Activated CD8-positive, alpha-beta memory T cell treated with anti-CD3 and anti-CD28 coated beads for 24 hours (primary cell): ENCODE results near the gene ANKAR.
A peak's percentile ranks its signal among the peaks of the same experiment; 100 is the strongest.
"Not testable (repeated sequence)": the region's sequence is repeated elsewhere in the genome, so short reads cannot be mapped to it uniquely, and the experiment has no call there.

ENCODE experiments used
- DNase-seq: peaks from one replicate; pipeline ENCODE4 v3.0.0-alpha.2; 2020

Gene ANKAR

DNA sequence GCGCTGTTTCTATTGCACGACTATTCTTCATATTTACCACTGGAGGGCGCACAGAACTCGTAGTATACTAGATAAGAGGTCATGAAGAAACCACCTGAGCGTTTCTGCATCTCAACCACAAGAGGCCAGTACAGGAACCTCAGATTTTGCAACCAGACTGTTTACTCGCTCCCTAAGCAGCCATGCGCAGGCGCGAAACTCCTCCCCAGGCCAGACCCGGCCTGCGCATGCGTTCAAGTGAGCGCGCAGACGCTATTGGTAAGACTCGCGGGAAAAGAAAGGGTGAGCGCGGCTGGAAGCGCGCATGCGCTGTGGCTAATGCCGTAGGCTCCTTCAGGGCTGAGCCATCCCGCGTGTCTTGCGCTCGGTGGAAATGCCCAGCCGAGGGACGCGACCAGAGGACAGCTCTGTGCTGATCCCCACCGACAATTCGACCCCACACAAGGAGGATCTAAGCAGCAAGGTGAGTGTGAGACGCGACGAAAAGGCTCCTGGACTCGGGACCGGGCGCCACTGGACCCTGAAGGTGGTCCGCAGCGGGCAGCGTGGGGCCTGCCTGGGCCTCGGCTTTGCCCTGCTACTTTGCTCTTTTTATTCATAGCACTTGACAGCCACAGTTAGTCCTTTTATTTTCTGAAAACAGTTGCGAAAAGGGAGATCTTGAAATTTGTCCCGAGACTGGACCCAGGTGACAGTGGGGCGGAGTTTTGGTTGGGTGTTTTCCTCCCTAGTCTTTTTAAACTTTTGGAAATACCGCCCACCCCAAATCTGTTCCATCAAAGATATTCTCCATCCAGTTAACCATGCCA, 13.1 kb upstream of the ANKAR start, which contains the start of gene ASNSD1:
TSS of gene ASNSD1 (plus strand) at position 312 of the 809 bp plus-strand sequence. CDS start 4,674 bp downstream, outside the sequence.
- DNase-seq = peak; percentile 98

DNA sequence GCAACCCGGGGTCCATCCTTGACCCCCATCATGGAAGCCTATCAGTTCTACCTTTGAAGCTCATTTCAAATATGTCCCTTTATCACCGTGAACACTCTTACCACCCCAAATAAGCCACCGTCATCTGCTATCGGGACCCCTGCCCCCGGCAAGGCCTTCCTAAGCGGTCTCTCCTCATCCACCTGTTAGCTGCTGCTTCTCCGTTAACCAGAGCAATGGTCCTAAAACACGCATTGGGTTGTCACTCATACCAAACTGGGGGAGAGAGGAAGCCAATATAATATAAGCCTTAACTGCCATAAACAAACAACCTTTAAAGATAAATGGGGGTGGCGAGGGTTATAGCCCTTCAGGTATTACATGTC, 12.5 kb upstream of the ANKAR start:
- peak; percentile 62 for DNase-seq

DNA sequence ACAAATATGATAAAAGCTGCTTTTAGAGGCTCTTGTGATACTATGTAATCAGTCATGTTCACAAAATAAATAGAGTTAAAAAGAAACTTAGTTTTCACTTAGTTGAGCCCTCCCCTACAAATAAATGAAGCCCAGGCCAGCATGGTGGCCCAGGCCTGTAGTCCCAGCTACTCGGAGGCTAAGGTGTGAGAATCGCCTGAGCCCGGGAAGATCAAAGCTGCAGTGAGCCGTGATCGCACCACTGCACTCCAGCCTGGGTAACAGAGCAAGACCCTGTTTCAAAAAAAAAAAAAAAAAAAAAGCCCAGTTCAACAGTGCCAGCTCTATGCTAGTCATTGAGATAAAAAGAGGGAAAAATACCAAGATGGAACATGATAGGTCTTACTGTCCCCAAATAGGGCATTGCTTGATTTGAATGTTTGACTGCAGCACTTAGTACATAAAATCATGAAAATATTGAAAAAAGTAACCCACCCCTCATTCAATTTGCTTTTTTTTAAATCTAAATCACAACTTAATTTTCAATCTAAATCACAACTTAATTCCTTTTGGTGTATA, 11.7 kb upstream of the ANKAR start:
- DNase-seq = no peak

GRCh38 chr2:189663319-189663718, 11.2 kb upstream of the ANKAR start:
- not testable (repeated sequence) for DNase-seq

DNA sequence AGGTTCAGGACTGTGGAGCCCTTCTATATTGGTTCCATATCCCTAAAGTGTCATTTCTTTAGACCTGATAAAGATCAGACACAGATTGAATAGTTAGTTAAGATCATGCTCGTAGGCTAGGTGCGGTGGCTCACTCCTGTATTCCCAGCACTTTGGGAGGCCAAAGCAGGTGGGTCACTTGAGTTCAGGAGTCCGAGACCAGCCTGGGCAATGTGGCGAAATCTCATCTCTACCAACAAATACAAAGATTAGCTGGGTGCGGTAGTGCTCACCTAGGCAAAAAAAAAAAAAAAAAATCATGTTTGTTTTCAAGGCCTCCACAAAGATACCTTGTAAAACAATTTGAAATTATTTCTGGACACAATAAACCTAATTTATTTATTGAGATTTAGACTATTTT, 4.6 kb upstream of the ANKAR start:
- no peak for DNase-seq

- no peak for DNase-seq
Observed at GRCh38 chr2:189673661-189674373, 653 bp upstream of the ANKAR start.

DNA sequence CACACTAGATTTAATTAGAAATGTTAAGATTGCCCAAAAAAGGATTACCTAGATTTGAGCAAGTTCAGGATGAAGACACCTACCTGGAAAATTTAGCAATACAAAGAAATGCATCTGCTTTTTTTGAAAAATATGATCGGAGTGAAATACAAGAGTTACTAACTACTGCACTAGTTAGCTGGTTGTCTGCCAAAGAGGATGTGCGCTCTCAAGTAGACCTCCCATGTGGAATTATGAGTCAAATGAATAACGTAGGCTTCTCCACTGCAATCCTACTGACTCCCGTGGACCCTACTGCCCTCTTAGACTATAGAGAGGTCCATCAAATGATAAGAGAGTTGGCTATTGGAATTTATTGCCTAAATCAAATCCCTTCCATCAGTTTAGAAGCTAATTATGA, 2.0 kb downstream of the ANKAR start:
- DNase-seq = no peak

DNA sequence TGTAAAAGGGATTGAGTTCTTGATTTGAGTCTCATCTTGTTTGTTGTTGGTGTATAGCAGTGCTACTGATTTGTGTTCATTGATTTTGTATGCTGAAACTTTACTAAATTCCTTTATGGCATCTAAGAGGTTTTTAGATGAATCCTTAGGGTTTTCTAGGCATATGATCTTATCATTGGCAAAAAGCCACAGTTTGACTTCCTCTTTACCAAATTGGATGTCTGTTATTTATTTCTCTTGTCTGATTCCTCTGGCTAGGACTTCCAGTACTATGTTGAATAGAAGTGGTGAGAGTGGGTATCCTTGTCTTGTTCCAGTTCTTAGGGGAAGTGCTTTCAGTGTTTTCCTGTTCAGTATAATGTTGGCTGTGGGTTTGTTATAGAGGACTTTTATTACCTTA, 4.8 kb downstream of the ANKAR start:
- no peak for DNase-seq

DNA sequence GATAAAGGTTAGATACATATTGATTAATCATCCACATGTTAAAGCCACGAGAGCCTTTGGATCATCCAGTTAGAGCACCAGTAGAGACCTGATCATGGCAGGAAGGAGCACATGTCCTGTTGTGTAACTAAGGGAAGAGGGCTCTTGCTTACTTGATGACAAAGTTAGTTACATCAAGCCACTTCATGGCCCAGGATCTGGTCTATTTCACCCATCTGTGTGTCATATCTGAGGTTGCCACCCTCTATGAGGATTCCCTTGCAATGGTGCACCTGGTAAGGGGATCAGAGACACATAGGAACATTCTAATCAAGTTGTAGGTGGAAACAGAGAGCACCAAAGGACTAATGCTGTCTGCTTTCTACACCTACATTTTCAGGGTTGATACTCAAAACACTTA, 6.7 kb downstream of the ANKAR start:
- no peak for DNase-seq

DNA sequence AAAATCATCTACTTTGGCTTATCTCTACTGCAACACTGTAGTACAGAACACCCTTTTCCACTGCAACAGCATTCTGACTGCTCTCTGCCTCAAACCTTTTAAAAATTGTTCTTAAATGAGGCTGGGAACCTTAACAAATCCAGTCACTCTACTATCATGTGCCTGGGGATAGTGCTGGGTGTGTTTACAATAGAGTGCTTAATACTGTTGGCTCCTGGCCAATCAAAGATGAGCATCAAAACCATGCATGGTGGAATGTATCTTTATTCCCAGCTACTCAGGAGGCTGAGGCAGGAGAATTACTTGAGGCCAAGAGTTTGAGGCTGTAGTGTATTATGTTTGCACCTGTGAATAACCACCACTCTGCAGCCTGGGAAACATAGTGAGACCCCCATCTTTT, 7.4 kb downstream of the ANKAR start:
- no peak for DNase-seq

DNA sequence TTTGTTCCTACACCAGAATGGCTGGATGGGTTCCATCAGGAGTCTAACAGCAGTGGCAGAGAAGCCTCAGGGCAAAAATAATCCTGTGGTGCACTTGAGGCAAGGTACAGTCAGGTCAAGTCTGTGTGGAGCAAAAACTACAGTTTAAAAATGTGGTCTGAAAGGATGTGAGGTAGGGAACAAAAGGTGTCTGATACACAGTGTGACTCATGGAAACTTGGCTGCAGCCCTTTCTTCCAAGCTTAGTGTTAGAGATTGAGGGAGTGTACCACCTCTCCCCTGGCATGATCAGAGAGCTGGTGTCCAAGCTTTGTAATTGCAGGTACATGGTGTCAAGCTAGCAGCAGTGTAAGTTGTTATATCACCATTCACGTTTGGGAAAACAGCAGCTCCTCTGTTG, 8.9 kb downstream of the ANKAR start:
- DNase-seq = no peak

- no peak for DNase-seq
Observed at GRCh38 chr2:189684811-189685210, 10.3 kb downstream of the ANKAR start.

DNA sequence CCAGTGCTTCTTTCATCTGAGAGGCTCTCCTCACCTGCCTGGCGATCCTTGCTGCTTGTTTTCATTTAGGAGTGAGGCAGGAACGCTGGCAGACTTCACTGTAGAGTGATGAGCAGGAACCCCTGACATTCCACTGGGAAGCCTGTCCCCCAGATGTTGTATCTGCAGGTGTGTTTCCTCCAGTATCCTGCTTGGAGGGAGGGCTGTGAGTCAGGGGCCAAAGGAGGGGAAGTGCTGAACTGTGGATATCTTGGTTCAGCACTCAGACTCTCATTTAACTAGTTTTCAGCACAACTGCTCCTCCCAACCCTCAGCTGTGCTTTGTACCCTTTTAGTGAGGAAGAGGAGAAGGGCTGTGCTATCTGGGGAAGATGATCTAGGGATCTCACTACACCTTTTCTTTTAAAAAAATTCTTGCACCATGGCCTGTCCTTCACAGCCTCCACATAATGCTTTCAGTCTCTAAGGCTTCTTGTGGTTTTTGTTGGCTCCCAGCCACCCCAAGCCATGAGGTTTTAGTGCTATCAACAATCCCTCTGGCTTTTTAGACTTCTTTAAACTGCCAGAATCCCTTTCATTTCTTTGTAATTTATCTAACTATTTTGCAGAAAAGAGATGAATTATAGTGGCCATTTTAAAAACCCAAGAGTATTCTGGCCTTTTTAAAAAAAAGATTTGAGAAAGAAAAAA, 11.2 kb downstream of the ANKAR start:
- DNase-seq = no peak

DNA sequence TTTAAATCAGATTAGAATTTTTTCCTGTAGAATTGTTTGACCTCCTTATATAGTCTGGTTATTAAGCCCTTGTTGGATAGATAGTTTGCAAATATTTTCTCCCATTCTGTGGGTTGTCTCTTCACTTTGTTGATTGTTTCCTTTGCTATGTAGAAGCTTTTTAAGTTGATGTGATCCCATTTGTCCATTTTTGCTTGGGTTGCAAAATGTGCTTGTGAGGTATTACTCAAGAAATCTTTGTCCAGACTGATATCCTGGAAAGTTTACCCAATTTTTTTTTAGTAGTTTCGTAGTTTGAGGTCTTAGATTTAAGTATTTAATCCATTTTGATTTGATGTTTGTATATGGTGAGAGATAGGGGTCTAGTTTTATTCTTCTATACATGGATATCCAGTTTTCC, 13.3 kb downstream of the ANKAR start:
- not testable (repeated sequence) for DNase-seq

DNA sequence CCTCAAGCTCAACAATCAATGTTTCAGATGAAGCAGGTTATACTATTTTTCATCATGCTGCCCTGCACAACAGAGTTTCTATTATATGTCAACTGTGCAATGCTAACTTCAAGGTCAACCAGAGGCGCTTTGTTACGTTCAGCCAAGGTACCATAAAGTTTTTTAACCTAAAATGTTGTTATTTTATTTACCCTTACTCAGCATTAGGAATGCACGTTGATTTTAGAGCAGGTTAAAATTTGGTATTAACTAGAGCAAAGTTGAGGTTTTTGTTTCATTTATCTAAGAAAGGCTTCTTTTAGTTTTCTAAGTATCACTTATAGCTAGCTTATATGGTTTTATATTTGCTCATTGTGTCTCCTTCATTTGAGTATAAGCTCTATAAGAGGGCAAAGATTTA, 21.8 kb downstream of the ANKAR start:
- no peak for DNase-seq

DNA sequence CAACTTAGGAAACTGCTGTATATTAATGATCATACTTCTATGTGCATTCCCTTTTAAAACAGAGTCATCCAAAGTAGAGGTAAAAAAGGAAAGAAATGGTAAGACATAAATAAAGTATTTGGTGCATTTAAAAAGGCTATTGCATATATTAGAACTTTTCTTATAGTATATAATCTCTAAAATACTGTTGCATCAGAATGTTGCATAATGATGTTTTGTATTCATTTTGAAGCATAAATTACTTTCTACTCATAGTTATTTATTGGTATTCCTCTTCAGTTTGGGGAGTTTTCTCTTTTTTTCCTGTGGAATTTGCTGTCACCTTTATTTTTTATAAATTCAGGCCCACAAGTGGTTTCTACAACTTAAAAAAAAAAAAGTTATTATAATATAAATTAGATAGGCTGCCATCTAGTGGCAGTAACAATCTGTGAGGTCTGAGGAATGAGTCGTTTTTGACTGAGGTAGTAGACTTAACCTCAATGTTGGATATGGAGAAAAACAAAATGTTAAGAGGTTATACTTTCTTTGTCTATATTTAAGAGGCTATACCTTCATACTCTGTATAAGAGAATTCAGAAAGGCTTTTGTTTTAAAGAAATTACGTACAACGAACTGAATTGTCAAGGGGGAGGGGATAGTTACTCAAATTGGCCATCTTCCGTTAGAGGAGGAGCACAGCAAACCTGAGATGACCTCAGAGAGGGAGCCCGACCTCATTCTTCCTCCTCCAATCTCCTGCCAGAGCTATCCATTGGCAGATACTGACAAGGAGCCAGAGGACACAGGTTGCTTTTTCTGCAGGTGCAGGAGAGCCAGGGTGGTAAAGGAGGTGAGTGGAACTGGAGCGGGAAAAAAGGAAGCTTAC, 23.8 kb downstream of the ANKAR start:
- DNase-seq = no peak

- no peak for DNase-seq
Observed at GRCh38 chr2:189700681-189701080, 26.2 kb downstream of the ANKAR start.

DNA sequence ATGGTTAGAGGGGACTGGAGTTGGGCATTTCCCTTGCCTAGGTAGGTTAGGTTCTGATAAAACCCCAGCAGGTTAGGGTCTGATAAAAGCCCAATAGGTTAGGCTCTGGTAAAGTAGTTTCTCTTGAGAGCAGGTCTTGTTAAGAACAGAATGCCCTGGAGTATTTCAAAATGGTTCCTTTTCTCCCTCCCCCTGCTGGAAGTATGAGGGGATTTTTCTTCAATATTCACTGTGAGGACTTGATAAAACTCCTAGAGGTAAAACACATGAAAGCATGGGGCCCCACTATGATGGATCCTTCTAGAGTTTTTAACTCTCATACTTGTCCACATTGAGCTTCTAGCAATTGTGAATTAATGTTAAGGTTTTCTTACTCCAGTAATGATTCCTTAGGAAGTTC, 27.6 kb downstream of the ANKAR start:
- DNase-seq = no peak

GRCh38 chr2:189709501-189710221, 35.2 kb downstream of the ANKAR start:
- DNase-seq = no peak

DNA sequence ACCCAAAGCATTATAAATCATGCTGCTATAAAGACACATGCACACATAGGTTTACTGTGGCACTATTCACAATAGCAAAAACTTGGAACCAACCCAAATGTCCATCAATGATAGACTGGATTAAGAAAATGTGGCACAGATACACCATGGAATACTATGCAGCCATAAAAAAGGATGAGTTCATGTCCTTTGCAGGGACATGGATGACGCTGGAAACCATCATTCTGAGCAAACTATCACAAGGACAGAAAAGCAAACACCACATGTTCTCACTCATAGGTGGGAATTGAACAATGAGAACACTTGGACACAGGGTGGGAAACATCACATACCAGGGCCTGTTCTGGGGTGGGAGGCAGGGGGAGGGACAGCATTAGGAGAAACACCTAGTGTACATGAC, 43.1 kb downstream of the ANKAR start:
- DNase-seq = not testable (repeated sequence)

DNA sequence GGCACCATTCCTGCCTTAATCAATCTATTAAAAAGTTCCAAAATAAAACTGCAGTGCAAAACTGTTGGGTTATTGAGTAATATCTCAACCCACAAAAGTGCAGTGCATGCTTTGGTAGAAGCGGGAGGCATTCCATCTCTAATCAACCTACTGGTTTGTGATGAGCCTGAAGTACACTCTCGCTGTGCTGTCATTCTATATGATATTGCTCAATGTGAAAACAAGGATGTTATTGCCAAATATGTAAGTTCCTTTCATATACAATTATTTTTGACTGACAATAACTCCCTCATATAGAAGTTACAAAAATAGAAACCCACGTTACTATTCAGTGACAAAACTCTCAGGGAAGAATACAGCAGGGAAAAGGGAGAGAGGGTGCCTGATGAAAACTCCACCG, 45.1 kb downstream of the ANKAR start:
- no peak for DNase-seq

GRCh38 chr2:189723192-189723591, 48.7 kb downstream of the ANKAR start:
- DNase-seq = no peak
